Measurements from ENCODE around the gene FOXA3. TPM values are rescaled to one million over a fixed set of nuclear protein-coding genes. Genes with fewer than 3 reads are reported as not detected.

The FOXA3 gene
- total RNA-seq, 1 experiment from 2014 or later: not detected

- POLR2A ChIA-PET (ENCODE audit: low non-redundant PET): no interaction called here
- Histone ChIP-seq H3K4me1 (ENCODE audit: insufficient read depth, low read length, poor library complexity, severe bottlenecking) (peaks cover 3% of the 10 kb centered on the region), H3K4me3 (ENCODE audit: low read depth, low read length, poor library complexity, severe bottlenecking) (no peak overlapping the region), H3K27me3 (replicated peaks; ENCODE audit: insufficient read depth, low read depth, low read length, poor library complexity) (no peaks in the 10 kb centered on the region), H3K9me3 (ENCODE audit: low read depth, low read length, poor library complexity, severe bottlenecking) (no peaks in the 10 kb centered on the region), H3K36me3 (ENCODE audit: insufficient read depth, low read length, poor library complexity, severe bottlenecking) (peaks cover 3% of the 10 kb centered on the region), H3K27ac (ENCODE audit: low read depth, low read length, poor library complexity, severe bottlenecking) (no peak overlapping the region)
- no peak for TF ChIP-seq EZH2 (IDR thresholded peaks at IDR 0.05; ENCODE audit: borderline replicate concordance, low read depth, low read length, poor library complexity, severe bottlenecking)
- TF ChIP-seq, protein P1, sequence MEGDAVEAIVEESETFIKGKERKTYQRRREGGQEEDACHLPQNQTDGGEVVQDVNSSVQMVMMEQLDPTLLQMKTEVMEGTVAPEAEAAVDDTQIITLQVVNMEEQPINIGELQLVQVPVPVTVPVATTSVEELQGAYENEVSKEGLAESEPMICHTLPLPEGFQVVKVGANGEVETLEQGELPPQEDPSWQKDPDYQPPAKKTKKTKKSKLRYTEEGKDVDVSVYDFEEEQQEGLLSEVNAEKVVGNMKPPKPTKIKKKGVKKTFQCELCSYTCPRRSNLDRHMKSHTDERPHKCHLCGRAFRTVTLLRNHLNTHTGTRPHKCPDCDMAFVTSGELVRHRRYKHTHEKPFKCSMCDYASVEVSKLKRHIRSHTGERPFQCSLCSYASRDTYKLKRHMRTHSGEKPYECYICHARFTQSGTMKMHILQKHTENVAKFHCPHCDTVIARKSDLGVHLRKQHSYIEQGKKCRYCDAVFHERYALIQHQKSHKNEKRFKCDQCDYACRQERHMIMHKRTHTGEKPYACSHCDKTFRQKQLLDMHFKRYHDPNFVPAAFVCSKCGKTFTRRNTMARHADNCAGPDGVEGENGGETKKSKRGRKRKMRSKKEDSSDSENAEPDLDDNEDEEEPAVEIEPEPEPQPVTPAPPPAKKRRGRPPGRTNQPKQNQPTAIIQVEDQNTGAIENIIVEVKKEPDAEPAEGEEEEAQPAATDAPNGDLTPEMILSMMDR (conservative IDR thresholded peaks at IDR 0.05; ENCODE audit: low read depth, low read length): no peak
- CTCF ChIA-PET: no interaction called here
- no TSS peak for BruUV-seq (replicated peaks)
- intact Hi-C loops (cut with micrococcal nuclease; ENCODE audit: unreplicated experiment): no loop called here
- DNase-seq (ENCODE audit: low spot score): no peak
Measured at GRCh38 chr19:45897261-45897812, 33.2 kb downstream of the FOXA3 start.

DNA sequence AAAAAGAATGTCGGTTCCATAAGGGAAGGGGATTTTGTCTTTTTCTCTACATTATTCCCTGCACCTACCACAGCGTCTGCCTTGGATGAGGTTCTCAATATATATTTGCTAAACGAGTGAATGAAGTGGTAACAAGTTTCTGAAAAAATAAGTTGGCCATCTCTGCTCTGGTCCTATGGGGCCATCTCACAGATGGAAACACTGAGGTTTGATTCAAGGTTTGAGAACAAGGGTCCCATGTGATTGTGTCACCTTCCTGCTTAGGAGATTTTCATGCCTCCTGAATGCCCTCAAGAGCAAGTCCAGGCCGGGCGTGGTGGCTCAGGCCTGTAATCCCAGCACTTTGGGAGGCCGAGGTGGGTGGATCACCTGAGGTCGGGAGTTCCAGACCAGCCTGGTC, 35.1 kb downstream of the FOXA3 start:
- intact Hi-C loops (cut with micrococcal nuclease; ENCODE audit: unreplicated experiment): no loop called here
- Histone ChIP-seq H3K4me3 (ENCODE audit: low read depth, low read length, poor library complexity, severe bottlenecking) (no peak overlapping the region), H3K9me3 (ENCODE audit: low read depth, low read length, poor library complexity, severe bottlenecking) (no peaks in the 10 kb centered on the region), H3K27me3 (replicated peaks; ENCODE audit: insufficient read depth, low read depth, low read length, poor library complexity) (no peaks in the 10 kb centered on the region), H3K36me3 (ENCODE audit: insufficient read depth, low read length, poor library complexity, severe bottlenecking) (peaks cover 3% of the 10 kb centered on the region), H3K4me1 (ENCODE audit: insufficient read depth, low read length, poor library complexity, severe bottlenecking) (peaks cover 3% of the 10 kb centered on the region), H3K27ac (ENCODE audit: low read depth, low read length, poor library complexity, severe bottlenecking) (no peak overlapping the region)
- POLR2A ChIA-PET (ENCODE audit: low non-redundant PET): no interaction called here
- no TSS peak for BruUV-seq (replicated peaks)
- CTCF ChIA-PET: no interaction called here
- DNase-seq (ENCODE audit: low spot score): no peak
- TF ChIP-seq, protein P1 (conservative IDR thresholded peaks at IDR 0.05; ENCODE audit: low read depth, low read length): no peak
- no peak for TF ChIP-seq EZH2 (IDR thresholded peaks at IDR 0.05; ENCODE audit: borderline replicate concordance, low read depth, low read length, poor library complexity, severe bottlenecking)

DNA sequence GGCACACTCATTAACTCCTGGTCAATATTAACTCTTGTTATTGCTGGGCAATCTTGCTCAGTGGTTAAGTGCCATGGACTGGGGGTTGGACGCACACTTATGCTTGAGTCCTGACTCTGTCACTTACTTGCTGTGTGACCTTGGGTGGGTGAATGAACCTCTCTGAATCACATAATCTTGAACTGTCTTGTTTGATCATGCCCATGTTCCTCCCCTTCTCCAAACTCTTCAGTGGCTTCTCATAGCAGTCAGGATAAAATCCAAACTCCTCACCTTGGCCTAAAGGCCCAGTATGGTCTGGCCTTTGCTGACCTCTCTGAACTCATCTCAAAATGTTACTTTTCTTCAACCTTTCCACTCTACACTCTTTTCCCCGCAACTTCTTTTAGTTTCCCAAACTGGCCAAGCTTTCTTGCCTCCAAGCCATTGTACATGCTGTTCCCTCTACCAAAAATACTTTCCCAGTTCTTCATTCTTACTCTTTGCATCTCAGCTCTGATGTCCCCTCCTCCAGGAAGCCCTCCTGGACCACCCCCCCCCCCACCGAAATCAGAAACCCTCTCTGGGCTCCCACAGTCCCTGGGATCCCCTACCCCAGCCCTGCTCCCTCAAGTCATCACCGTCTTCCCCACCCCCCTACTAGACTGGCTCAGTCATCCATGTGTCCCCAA, 35.9 kb downstream of the FOXA3 start:
- H3K4me3 ChIP-seq (ENCODE audit: low read depth, low read length, poor library complexity, severe bottlenecking): no peak overlapping the region
- intact Hi-C loops (cut with micrococcal nuclease; ENCODE audit: unreplicated experiment): no loop called here
- H3K4me1 ChIP-seq (ENCODE audit: insufficient read depth, low read length, poor library complexity, severe bottlenecking): peaks cover 3% of the 10 kb centered on the region
- H3K36me3 ChIP-seq (ENCODE audit: insufficient read depth, low read length, poor library complexity, severe bottlenecking): peaks cover 3% of the 10 kb centered on the region
- TF ChIP-seq EZH2 (IDR thresholded peaks at IDR 0.05; ENCODE audit: borderline replicate concordance, low read depth, low read length, poor library complexity, severe bottlenecking): no peak
- TF ChIP-seq, protein P1 (conservative IDR thresholded peaks at IDR 0.05; ENCODE audit: low read depth, low read length): no peak
- H3K9me3 ChIP-seq (ENCODE audit: low read depth, low read length, poor library complexity, severe bottlenecking): no peaks in the 10 kb centered on the region
- BruUV-seq (replicated peaks): TSS peak; percentile 45
- H3K27ac ChIP-seq (ENCODE audit: low read depth, low read length, poor library complexity, severe bottlenecking): no peak overlapping the region
- no peaks in the 10 kb centered on the region for H3K27me3 ChIP-seq (replicated peaks; ENCODE audit: insufficient read depth, low read depth, low read length, poor library complexity)
- CTCF ChIA-PET: no interaction called here
- DNase-seq (ENCODE audit: low spot score): no peak
- POLR2A ChIA-PET (ENCODE audit: low non-redundant PET): no interaction called here
